Right lobe of liver (tissue), 4 donors: ENCODE data around the gene KCNH1.
"Not testable (repeated sequence)": the region's sequence is repeated elsewhere in the genome, so short reads cannot be mapped to it uniquely, and the experiment has no call there.

Experiments used
- CTCF ChIP-seq, 4 donors: fragments of 200-600 bp in 3 of 4; fragments of 450-650 bp in 1 of 4; IDR thresholded peaks; one replicate each; pipeline versions ENCODE4 v1.5.1 to v1.8.0; 2016 to 2022; ENCODE audit warnings: antibody characterized with exemption in 4 of 4, mild to moderate bottlenecking in 2 of 4
- POLR2A ChIP-seq: fragments of 450-650 bp; IDR thresholded peaks from one replicate; pipeline ENCODE4 v1.6.1; 2017; ENCODE audit warnings: antibody characterized with exemption, mild to moderate bottlenecking
- donor health status: DM: no; HTN: no; CAD: no.
- donor health status: DM: no; HTN: no; CAD: no.
- donor health status: DM: no; HTN: yes; CAD: no.

GRCh38 chr1:211081447-211081846, 52.5 kb downstream of the KCNH1 start:
- TF ChIP-seq CTCF (IDR thresholded peaks at IDR 0.05); POLR2A: not testable (repeated sequence)
